WTC11 (cell line): ENCODE measurements around the gene DAPK3. TPM values are rescaled to one million over a fixed set of nuclear protein-coding genes. Genes with fewer than 3 reads are reported as not detected.

Experiments used
- CBFB ChIP-seq: sonication (generic); formaldehyde crosslinking; IDR thresholded peaks from 2 replicates; pipeline ENCODE4 v1.8.1; 2022; ENCODE audit warnings: mild to moderate bottlenecking, low read depth, missing genetic modification reagents
- E2F1 ChIP-seq: sonication (generic); formaldehyde crosslinking; IDR thresholded peaks from 2 replicates; pipeline ENCODE4 v1.8.0; 2022; ENCODE audit warnings: mild to moderate bottlenecking, missing genetic modification reagents
- E2F4 ChIP-seq: sonication (generic); formaldehyde crosslinking; IDR thresholded peaks from 2 replicates; pipeline ENCODE4 v1.8.1; 2022; ENCODE audit warnings: low read depth, mild to moderate bottlenecking, moderate library complexity, missing genetic modification reagents, borderline replicate concordance
- ERG ChIP-seq: fragments of 250-450 bp; sonication (Bioruptor Pico); IDR thresholded peaks from 2 replicates; pipeline ENCODE4 v1.8.0; 2021; ENCODE audit warnings: mild to moderate bottlenecking
- ETV6 ChIP-seq: sonication (generic); formaldehyde crosslinking; IDR thresholded peaks from 2 replicates; pipeline ENCODE4 v1.8.1; 2022; ENCODE audit warnings: mild to moderate bottlenecking, missing genetic modification reagents
- FOXK1 ChIP-seq: sonication (generic); formaldehyde crosslinking; IDR thresholded peaks from 2 replicates; pipeline ENCODE4 v1.8.0; 2022; ENCODE audit warnings: mild to moderate bottlenecking, moderate library complexity, missing genetic modification reagents
- GABPB1 ChIP-seq: sonication (generic); formaldehyde crosslinking; IDR thresholded peaks from 2 replicates; pipeline ENCODE4 v1.8.1; 2023; ENCODE audit warnings: mild to moderate bottlenecking, missing genetic modification reagents
- GTF2I ChIP-seq: fragments of 250-450 bp; sonication (Bioruptor Pico); conservative IDR thresholded peaks from 2 replicates; pipeline ENCODE4 v1.4.0; 2021; ENCODE audit warnings: mild to moderate bottlenecking
- HMGXB4 ChIP-seq: sonication (generic); formaldehyde crosslinking; IDR thresholded peaks from 2 replicates; pipeline ENCODE4 v1.8.1; 2023; ENCODE audit warnings: mild to moderate bottlenecking, moderate library complexity, missing genetic modification reagents
- MAX ChIP-seq: sonication (generic); formaldehyde crosslinking; IDR thresholded peaks from 2 replicates; pipeline ENCODE4 v1.8.0; 2022; ENCODE audit warnings: mild to moderate bottlenecking, missing genetic modification reagents
- NFE2L1 ChIP-seq: sonication (generic); formaldehyde crosslinking; IDR thresholded peaks from 2 replicates; pipeline ENCODE4 v1.8.1; 2023; ENCODE audit warnings: missing genetic modification reagents
- NR2C2 ChIP-seq: sonication (generic); formaldehyde crosslinking; IDR thresholded peaks from 2 replicates; pipeline ENCODE4 v1.8.0; 2022; ENCODE audit warnings: mild to moderate bottlenecking, missing genetic modification reagents
- NR3C1 ChIP-seq: sonication (generic); formaldehyde crosslinking; conservative IDR thresholded peaks from 2 replicates; pipeline ENCODE4 v1.8.1; 2023; ENCODE audit warnings: low read depth, mild to moderate bottlenecking, missing genetic modification reagents
- PRDM15 ChIP-seq: sonication (generic); formaldehyde crosslinking; IDR thresholded peaks from 2 replicates; pipeline ENCODE4 v1.8.0; 2022; ENCODE audit warnings: missing genetic modification reagents
- SMAD4 ChIP-seq: sonication (generic); formaldehyde crosslinking; IDR thresholded peaks from 2 replicates; pipeline ENCODE4 v1.8.0; 2022; ENCODE audit warnings: mild to moderate bottlenecking, missing genetic modification reagents
- TCF7 ChIP-seq: sonication (generic); formaldehyde crosslinking; IDR thresholded peaks from 2 replicates; pipeline ENCODE4 v1.8.0; 2022; ENCODE audit warnings: mild to moderate bottlenecking, low read depth, missing genetic modification reagents, moderate library complexity
- TEAD4 ChIP-seq: sonication (generic); formaldehyde crosslinking; IDR thresholded peaks from 2 replicates; pipeline ENCODE4 v1.8.0; 2022; ENCODE audit warnings: mild to moderate bottlenecking, missing genetic modification reagents
- ZNF121 ChIP-seq: sonication (generic); formaldehyde crosslinking; IDR thresholded peaks from 2 replicates; pipeline ENCODE4 v1.8.0; 2023; ENCODE audit warnings: missing genetic modification reagents
- ZNF232 ChIP-seq: sonication (generic); formaldehyde crosslinking; IDR thresholded peaks from 2 replicates; pipeline ENCODE4 v1.8.0; 2022; ENCODE audit warnings: mild to moderate bottlenecking, missing genetic modification reagents
- ZNF416 ChIP-seq: fragments of 250-450 bp; sonication (Bioruptor Pico); IDR thresholded peaks from 2 replicates; pipeline ENCODE4 v1.9.0; 2021; ENCODE audit warnings: mild to moderate bottlenecking, inconsistent platforms
- total RNA-seq: library from RNA; stranded (reverse); gene quantifications from 3 replicates; pipeline ENCODE4 v1.2.3, GENCODE V29; 2021
- TF ChIP-seq, protein P1 (sequence below): sonication (generic); formaldehyde crosslinking; IDR thresholded peaks from 2 replicates; pipeline ENCODE4 v1.8.0; 2022; ENCODE audit warnings: mild to moderate bottlenecking, missing genetic modification reagents
- TF ChIP-seq, protein P2 (sequence below): sonication (generic); formaldehyde crosslinking; IDR thresholded peaks from 2 replicates; pipeline ENCODE4 v1.8.1; 2022; ENCODE audit warnings: mild to moderate bottlenecking, moderate library complexity, missing genetic modification reagents
- TF ChIP-seq, protein P3 (sequence below): sonication (generic); formaldehyde crosslinking; IDR thresholded peaks from 2 replicates; pipeline ENCODE4 v1.8.1; 2023; ENCODE audit warnings: mild to moderate bottlenecking, missing genetic modification reagents, moderate library complexity
- TF ChIP-seq, protein P4 (sequence below): fragments of 250-450 bp; sonication (Bioruptor Pico); conservative IDR thresholded peaks from 2 replicates; pipeline ENCODE4 v1.9.0; 2021; ENCODE audit warnings: mild to moderate bottlenecking

Gene DAPK3
- total RNA-seq, 1 experiment from 2014 or later = 73.5 TPM

GRCh38 chr19:4007021-4007835, 36.3 kb upstream of the DAPK3 start, which contains the start of gene PIAS4 (continued):
- TF ChIP-seq E2F1 (CRISPR knock-in tag) (no peak), PRDM15 (CRISPR knock-in tag) (no peak), MAX (CRISPR knock-in tag) (peak; percentile 92), NFE2L1 (CRISPR knock-in tag) (no peak), FOXK1 (CRISPR knock-in tag) (peak; percentile 85), GTF2I (CRISPR knock-in tag) (no peak), ETV6 (CRISPR knock-in tag) (peak; percentile 74; the same call in 1 of the 2 replicates), E2F4 (CRISPR knock-in tag) (no peak; the same call in 1 of the 2 replicates), ZNF416 (CRISPR knock-in tag) (0 out of 2 replicates have a peak, but pooled peaks have one; percentile 40), TEAD4 (CRISPR knock-in tag) (0 out of 2 replicates have a peak, but pooled peaks have one; percentile 64), SMAD4 (CRISPR knock-in tag) (peak; percentile 41; the same call in 1 of the 2 replicates), ZNF232 (CRISPR knock-in tag) (no peak), GABPB1 (CRISPR knock-in tag) (peak; percentile 14; the same call in 1 of the 2 replicates), ZNF121 (CRISPR knock-in tag) (no peak), HMGXB4 (CRISPR knock-in tag) (peak; percentile 65; the same call in 1 of the 2 replicates), TCF7 (CRISPR knock-in tag) (no peak), ERG (CRISPR knock-in tag) (no peak), NR3C1 (CRISPR knock-in tag) (no peak), CBFB (CRISPR knock-in tag) (no peak), NR2C2 (CRISPR knock-in tag) (no peak)
- TF ChIP-seq, protein P1, sequence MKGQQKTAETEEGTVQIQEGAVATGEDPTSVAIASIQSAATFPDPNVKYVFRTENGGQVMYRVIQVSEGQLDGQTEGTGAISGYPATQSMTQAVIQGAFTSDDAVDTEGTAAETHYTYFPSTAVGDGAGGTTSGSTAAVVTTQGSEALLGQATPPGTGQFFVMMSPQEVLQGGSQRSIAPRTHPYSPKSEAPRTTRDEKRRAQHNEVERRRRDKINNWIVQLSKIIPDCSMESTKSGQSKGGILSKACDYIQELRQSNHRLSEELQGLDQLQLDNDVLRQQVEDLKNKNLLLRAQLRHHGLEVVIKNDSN (CRISPR knock-in tag) = peak; percentile 94
- TF ChIP-seq, protein P2, sequence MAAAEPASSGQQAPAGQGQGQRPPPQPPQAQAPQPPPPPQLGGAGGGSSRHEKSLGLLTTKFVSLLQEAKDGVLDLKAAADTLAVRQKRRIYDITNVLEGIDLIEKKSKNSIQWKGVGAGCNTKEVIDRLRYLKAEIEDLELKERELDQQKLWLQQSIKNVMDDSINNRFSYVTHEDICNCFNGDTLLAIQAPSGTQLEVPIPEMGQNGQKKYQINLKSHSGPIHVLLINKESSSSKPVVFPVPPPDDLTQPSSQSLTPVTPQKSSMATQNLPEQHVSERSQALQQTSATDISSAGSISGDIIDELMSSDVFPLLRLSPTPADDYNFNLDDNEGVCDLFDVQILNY (CRISPR knock-in tag) = peak; percentile 91
- TF ChIP-seq, protein P3, sequence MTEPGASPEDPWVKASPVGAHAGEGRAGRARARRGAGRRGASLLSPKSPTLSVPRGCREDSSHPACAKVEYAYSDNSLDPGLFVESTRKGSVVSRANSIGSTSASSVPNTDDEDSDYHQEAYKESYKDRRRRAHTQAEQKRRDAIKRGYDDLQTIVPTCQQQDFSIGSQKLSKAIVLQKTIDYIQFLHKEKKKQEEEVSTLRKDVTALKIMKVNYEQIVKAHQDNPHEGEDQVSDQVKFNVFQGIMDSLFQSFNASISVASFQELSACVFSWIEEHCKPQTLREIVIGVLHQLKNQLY (CRISPR knock-in tag) = no peak
- TF ChIP-seq, protein P4, sequence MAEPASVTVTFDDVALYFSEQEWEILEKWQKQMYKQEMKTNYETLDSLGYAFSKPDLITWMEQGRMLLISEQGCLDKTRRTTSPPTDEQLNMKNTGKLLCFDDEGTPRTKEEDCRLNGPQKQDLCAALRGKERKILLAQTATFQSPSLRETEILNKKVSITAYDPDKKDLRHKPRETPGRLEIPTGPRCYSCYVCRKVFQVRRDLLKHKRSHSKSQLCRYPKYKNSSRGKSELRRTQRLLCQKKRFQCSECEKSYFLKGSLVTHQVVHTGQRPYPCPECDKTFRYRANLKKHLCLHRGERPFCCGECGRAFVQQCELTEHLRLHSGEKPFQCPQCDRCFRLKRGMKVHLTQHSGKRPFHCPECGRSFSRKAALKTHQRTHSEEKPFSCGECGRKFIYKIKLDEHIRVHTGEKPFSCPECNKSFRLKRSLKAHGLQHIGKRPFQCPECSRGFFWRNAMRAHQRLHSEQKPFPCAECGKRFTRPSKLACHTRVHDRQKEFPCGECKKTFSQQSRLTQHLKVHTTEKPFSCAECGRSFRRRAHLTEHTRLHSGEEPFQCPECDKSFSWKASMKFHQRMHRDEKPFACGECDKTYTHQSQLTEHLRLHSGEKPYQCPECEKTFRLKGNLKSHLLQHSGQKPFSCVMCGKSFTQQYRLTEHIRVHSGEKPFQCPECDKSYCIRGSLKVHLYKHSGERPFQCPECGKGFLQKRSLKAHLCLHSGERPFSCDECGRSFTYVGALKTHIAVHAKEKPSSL = no peak
